HepG2 (cell line): ENCODE results near the gene CD300LF. TPM values are rescaled to one million over a fixed set of nuclear protein-coding genes. Genes with fewer than 3 reads are reported as not detected.
A peak's percentile ranks its signal among the peaks of the same experiment; 100 is the strongest.

ENCODE experiments used
- FOSL2 ChIP-seq: sonication (generic); formaldehyde crosslinking; IDR thresholded peaks from 2 replicates; pipeline ENCODE4 v1.4.0; 2020; ENCODE audit warnings: missing genetic modification reagents
- FOXK2 ChIP-seq: fragments of 450-650 bp; IDR thresholded peaks from 2 replicates; pipeline ENCODE4 v1.6.1; 2016
- KLF13 ChIP-seq: sonication (generic); formaldehyde crosslinking; IDR thresholded peaks from 2 replicates; pipeline ENCODE4 v1.4.0; 2020; ENCODE audit warnings: mild to moderate bottlenecking, missing genetic modification reagents
- PHF21A ChIP-seq: sonication (generic); formaldehyde crosslinking; IDR thresholded peaks from 2 replicates; pipeline ENCODE4 v1.5.0; 2020; ENCODE audit warnings: mild to moderate bottlenecking, missing genetic modification reagents
- REL ChIP-seq: sonication (generic); formaldehyde crosslinking; conservative IDR thresholded peaks from 2 replicates; pipeline ENCODE4 v1.8.0; 2022; ENCODE audit warnings: mild to moderate bottlenecking, missing genetic modification reagents, moderate library complexity
- SAP130 ChIP-seq: IDR thresholded peaks from 2 replicates; pipeline ENCODE4 v1.6.1; 2016; ENCODE audit warnings: low read depth
- SMARCE1 ChIP-seq: fragments of 450-650 bp; IDR thresholded peaks from 2 replicates; pipeline ENCODE4 v1.6.1; 2017; ENCODE audit warnings: borderline replicate concordance
- TOE1 ChIP-seq: sonication (generic); formaldehyde crosslinking; IDR thresholded peaks from 2 replicates; pipeline ENCODE4 v1.4.0; 2020; ENCODE audit warnings: mild to moderate bottlenecking, missing genetic modification reagents
- USF2 ChIP-seq, 2 experiments: sonication (generic) in 1 of 2; formaldehyde crosslinking in 1 of 2; IDR thresholded peaks; 2 replicates each; pipeline versions ENCODE4 v1.5.1 to v1.6.1; 2011 to 2020; ENCODE audit warnings: borderline replicate concordance in 1 of 2, low read depth in 1 of 2, low read length in 1 of 2, mild to moderate bottlenecking in 1 of 2, missing genetic modification reagents in 1 of 2, moderate library complexity in 1 of 2
- ZBTB44 ChIP-seq: sonication (generic); formaldehyde crosslinking; IDR thresholded peaks from 2 replicates; pipeline ENCODE4 v1.4.0; 2020; ENCODE audit warnings: missing genetic modification reagents
- ZEB1 ChIP-seq: IDR thresholded peaks from 2 replicates; pipeline ENCODE4 v1.6.1; 2012; ENCODE audit warnings: mild to moderate bottlenecking, low read depth, inconsistent platforms; ENCODE audit not compliant: insufficient replicate concordance
- ZHX2 ChIP-seq, 2 experiments: sonication (generic) in 1 of 2; formaldehyde crosslinking in 1 of 2; IDR thresholded peaks; 2 replicates each; pipeline versions ENCODE4 v1.6.1 to v1.9.0; 2014 to 2022; ENCODE audit warnings: antibody characterized with exemption in 1 of 2, borderline replicate concordance in 1 of 2, inconsistent platforms in 1 of 2, low read depth in 1 of 2, missing genetic modification reagents in 1 of 2
- ZMYM3 ChIP-seq: sonication (generic); formaldehyde crosslinking; IDR thresholded peaks from 2 replicates; pipeline ENCODE4 v1.5.1; 2020; ENCODE audit warnings: mild to moderate bottlenecking, missing genetic modification reagents
- ZNF326 ChIP-seq: sonication (generic); formaldehyde crosslinking; IDR thresholded peaks from 2 replicates; pipeline ENCODE4 v1.4.0; 2020; ENCODE audit warnings: missing genetic modification reagents, borderline replicate concordance
- ZNF329 ChIP-seq: sonication (generic); formaldehyde crosslinking; IDR thresholded peaks from 2 replicates; pipeline ENCODE4 v1.9.0; 2021; ENCODE audit warnings: low read depth, mild to moderate bottlenecking, missing genetic modification reagents
- ZNF451 ChIP-seq: sonication (generic); formaldehyde crosslinking; IDR thresholded peaks from 2 replicates; pipeline ENCODE4 v1.5.0; 2020; ENCODE audit warnings: mild to moderate bottlenecking, missing genetic modification reagents
- ZNF878 ChIP-seq: sonication (generic); formaldehyde crosslinking; IDR thresholded peaks from 2 replicates; pipeline ENCODE4 v1.8.1; 2023; ENCODE audit warnings: mild to moderate bottlenecking, missing genetic modification reagents, moderate library complexity
- polyA plus RNA-seq, 8 experiments: library from polyadenylated mRNA; depleted of rRNA in 3 of 8; stranded (reverse) in 7 of 8; unstranded in 1 of 8; fragments of >200 nt; fragmentation: Illumina TruSeq in 4 of 8; extraction: Trizol in 4 of 8; gene quantifications; 2 replicates each; pipeline versions ENCODE4 v1.2.1 to v1.2.3, GENCODE V29; 2011 to 2016; ENCODE audit warnings: low read depth in 4 of 8, missing spikeins in 1 of 8, mixed read lengths in 1 of 8; ENCODE audit not compliant: insufficient read depth in 1 of 8
- total RNA-seq, 5 experiments: library from RNA; depleted of rRNA; stranded (reverse); fragments of >200 nt; fragmentation: Illumina TruSeq; extraction: Trizol; gene quantifications; 2 replicates each; pipeline ENCODE4 v1.2.3, GENCODE V29; 2016; ENCODE audit warnings: low read depth in 1 of 5
- TF ChIP-seq, protein P1 (sequence below): sonication (generic); formaldehyde crosslinking; IDR thresholded peaks from 2 replicates; pipeline ENCODE4 v1.8.1; 2023; ENCODE audit warnings: mild to moderate bottlenecking, missing genetic modification reagents, borderline replicate concordance

CD300LF gene
- total and polyA plus RNA-seq, 2 of the 13 experiments (the other 11 are each of a cell fraction or from before 2014, with no cell fraction given), result not detected

- TF ChIP-seq ZNF326 (CRISPR knock-in tag) (no peak), KLF13 (no peak; the same call in 1 of the 2 replicates), TOE1 (CRISPR knock-in tag) (no peak), ZNF878 (peak; percentile 95; the same call in 1 of the 2 replicates), ZNF329 (CRISPR knock-in tag) (0 out of 2 replicates have a peak, but pooled peaks have one; percentile 64), ZNF451 (CRISPR knock-in tag) (0 out of 2 replicates have a peak, but pooled peaks have one; percentile 51), USF2 (IDR thresholded peaks at IDR 0.05; ENCODE audit: low read depth, low read length) (no peak), USF2 (CRISPR knock-in tag; IDR thresholded peaks at IDR 0.05; ENCODE audit: borderline replicate concordance) (no peak; the same call in 1 of the 2 replicates), ZEB1 (peak; percentile 56), ZBTB44 (CRISPR knock-in tag) (no peak; the same call in 1 of the 2 replicates), REL (no peak), ZHX2 (IDR thresholded peaks at IDR 0.05; ENCODE audit: low read depth) (0 out of 2 replicates have a peak, but pooled peaks have one; percentile 5), ZHX2 (CRISPR knock-in tag; IDR thresholded peaks at IDR 0.05; ENCODE audit: borderline replicate concordance) (no peak), PHF21A (peak; percentile 100), FOSL2 (CRISPR knock-in tag) (peak; percentile 83), SMARCE1 (no peak), FOXK2 (peak; percentile 85), ZMYM3 (CRISPR knock-in tag) (peak; percentile 79), SAP130 (CRISPR knock-in tag) (peak; percentile 94)
- TF ChIP-seq, protein P1, sequence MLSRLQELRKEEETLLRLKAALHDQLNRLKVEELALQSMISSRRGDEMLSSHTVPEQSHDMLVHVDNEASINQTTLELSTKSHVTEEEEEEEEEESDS (CRISPR knock-in tag), result peak; percentile 80; the same call in 1 of the 2 replicates
Measured at GRCh38 chr17:74736513-74737298, 24.0 kb upstream of the CD300LF start, which contains the start of gene RAB37 (continued).
